PC-9 (cell line): ENCODE results near the gene GABRG3. TPM values are rescaled to one million over a fixed set of nuclear protein-coding genes. Genes with fewer than 3 reads are reported as not detected.

ENCODE experiments used
- BruUV-seq: library from RNA; stranded (reverse); fragments of 400-500 nt; replicated peaks from 2 replicates; lab custom pipeline; 2021; lab: Mats Ljungman, UMichigan
- CTCF ChIA-PET: fragments of 300-600 bp; sonication (Branson Sonifier 250); formaldehyde crosslinking; loops from one replicate; lab custom pipeline; 2022; ENCODE audit warnings: antibody characterized with exemption; lab: Charles Lee
- POLR2A ChIA-PET: fragments of 300-600 bp; sonication (Branson Sonifier 250); formaldehyde crosslinking; loops from one replicate; lab custom pipeline; 2022; ENCODE audit warnings: antibody characterized with exemption; ENCODE audit not compliant: unreplicated experiment; lab: Charles Lee
- DNase-seq, 2 experiments: peaks; one replicate each; pipeline versions ENCODE4 v3.0.0 to v3.0.0-alpha.2; 2015 to 2022; ENCODE audit warnings: mixed read lengths in 1 of 2
- H2AFZ ChIP-seq: fragments of 200-600 bp; sonication (generic); 2 replicates; pipeline ENCODE4 v1.8.1; 2017; ENCODE audit warnings: antibody characterized with exemption
- H3F3A ChIP-seq: fragments of 200-600 bp; sonication (generic); 2 replicates; pipeline ENCODE4 v1.8.1; 2017; ENCODE audit warnings: antibody characterized with exemption, mild to moderate bottlenecking, low read depth; ENCODE audit not compliant: insufficient read depth
- H3K27ac ChIP-seq: fragments of 200-600 bp; sonication (generic); 2 replicates; pipeline ENCODE4 v1.6.1; 2016; ENCODE audit warnings: mixed run types
- H3K27me3 ChIP-seq: fragments of 200-600 bp; sonication (generic); 2 replicates; pipeline ENCODE4 v1.6.1; 2016; ENCODE audit warnings: low read depth, mixed run types; ENCODE audit not compliant: insufficient read depth
- H3K36me3 ChIP-seq: fragments of 200-600 bp; sonication (generic); 2 replicates; pipeline ENCODE4 v1.6.1; 2016; ENCODE audit warnings: low read depth, mixed run types
- H3K4me1 ChIP-seq: fragments of 200-600 bp; sonication (generic); replicated peaks from 2 replicates; pipeline ENCODE4 v1.6.1; 2016; ENCODE audit warnings: mixed run types; ENCODE audit not compliant: insufficient read depth
- H3K4me2 ChIP-seq: fragments of 200-600 bp; sonication (generic); 2 replicates; pipeline ENCODE4 v1.6.1; 2017; ENCODE audit warnings: mixed run types
- H3K4me3 ChIP-seq: fragments of 200-600 bp; sonication (generic); 2 replicates; pipeline ENCODE4 v1.6.1; 2016; ENCODE audit warnings: mixed run types
- H3K79me2 ChIP-seq: fragments of 200-600 bp; sonication (generic); 2 replicates; pipeline ENCODE4 v1.6.1; 2017; ENCODE audit warnings: low read depth, mixed run types
- H3K9me2 ChIP-seq: fragments of 200-600 bp; sonication (generic); 2 replicates; pipeline ENCODE4 v1.8.1; 2017; ENCODE audit warnings: mild to moderate bottlenecking; ENCODE audit not compliant: insufficient read depth
- H3K9me3 ChIP-seq: fragments of 200-600 bp; sonication (generic); 2 replicates; pipeline ENCODE4 v1.8.1; 2016; ENCODE audit warnings: low read depth; ENCODE audit not compliant: insufficient read depth
- H4K20me1 ChIP-seq: fragments of 200-600 bp; sonication (generic); 2 replicates; pipeline ENCODE4 v1.8.1; 2017; ENCODE audit not compliant: insufficient read depth
- EZH2 ChIP-seq: fragments of 200-600 bp; sonication (generic); IDR thresholded peaks from 2 replicates; pipeline ENCODE4 v1.8.0; 2017; ENCODE audit warnings: antibody characterized with exemption, low read depth
- intact Hi-C: fragments of 100-400 bp; cut with micrococcal nuclease; formaldehyde crosslinking; loops from one replicate; pipeline ENCODE4 v1.10.0; 2022; ENCODE audit not compliant: unreplicated experiment
- total RNA-seq: library from RNA; stranded (reverse); gene quantifications from 2 replicates; pipeline ENCODE4 v1.2.3, GENCODE V29; 2021
- TF ChIP-seq, protein P1 (sequence below): fragments of 200-600 bp; sonication (generic); conservative IDR thresholded peaks from 2 replicates; pipeline ENCODE4 v1.6.1; 2017; ENCODE audit warnings: mixed run types, antibody characterized with exemption, mild to moderate bottlenecking, moderate library complexity

GABRG3 gene
- total RNA-seq, 1 experiment from 2014 or later = not detected

DNA sequence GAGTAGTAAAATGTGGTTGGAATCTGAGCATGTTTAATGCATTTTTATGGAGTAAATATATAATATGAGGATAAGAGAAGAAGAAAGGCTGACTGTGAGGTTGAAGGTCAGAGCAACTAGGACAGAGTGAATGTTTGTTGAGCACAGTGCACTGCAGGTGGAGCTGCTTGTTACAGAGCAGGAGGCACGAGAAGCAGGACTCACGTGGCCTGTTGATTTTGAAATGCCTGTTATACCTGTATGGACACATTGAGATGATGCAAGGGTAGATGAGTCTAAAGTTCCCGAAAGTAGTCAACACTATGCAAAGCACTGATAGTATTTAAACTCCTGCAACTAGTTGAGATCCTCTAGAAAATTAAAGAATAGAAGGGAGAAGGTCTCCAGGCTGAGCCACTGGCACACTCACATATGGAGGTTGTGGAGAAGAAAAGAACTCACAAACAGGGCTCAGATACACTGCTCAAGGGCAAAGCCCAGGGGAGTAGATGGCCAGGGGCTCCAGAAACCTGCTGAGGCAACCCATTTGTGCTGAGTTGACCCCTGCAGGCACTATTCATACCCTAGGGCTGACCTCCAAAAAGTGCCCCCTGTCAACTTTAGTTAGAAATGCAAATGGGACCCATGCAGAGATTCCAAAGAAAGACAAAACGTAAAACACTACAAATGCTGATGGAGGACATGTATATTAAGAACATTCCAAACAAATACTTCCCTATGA is 541.5 kb downstream of the GABRG3 start:
- no peak overlapping the region for H3K4me2 ChIP-seq
- H3K9me3 ChIP-seq = no peaks in the 10 kb centered on the region
- no peak for DNase-seq
- H3K79me2 ChIP-seq = no peaks in the 10 kb centered on the region
- no peak overlapping the region for H3K27ac ChIP-seq
- H3F3A ChIP-seq = no peaks in the 10 kb centered on the region
- H3K36me3 ChIP-seq = no peaks in the 10 kb centered on the region
- intact Hi-C loops = no loop called here
- no peak for TF ChIP-seq EZH2
- TF ChIP-seq, protein P1, sequence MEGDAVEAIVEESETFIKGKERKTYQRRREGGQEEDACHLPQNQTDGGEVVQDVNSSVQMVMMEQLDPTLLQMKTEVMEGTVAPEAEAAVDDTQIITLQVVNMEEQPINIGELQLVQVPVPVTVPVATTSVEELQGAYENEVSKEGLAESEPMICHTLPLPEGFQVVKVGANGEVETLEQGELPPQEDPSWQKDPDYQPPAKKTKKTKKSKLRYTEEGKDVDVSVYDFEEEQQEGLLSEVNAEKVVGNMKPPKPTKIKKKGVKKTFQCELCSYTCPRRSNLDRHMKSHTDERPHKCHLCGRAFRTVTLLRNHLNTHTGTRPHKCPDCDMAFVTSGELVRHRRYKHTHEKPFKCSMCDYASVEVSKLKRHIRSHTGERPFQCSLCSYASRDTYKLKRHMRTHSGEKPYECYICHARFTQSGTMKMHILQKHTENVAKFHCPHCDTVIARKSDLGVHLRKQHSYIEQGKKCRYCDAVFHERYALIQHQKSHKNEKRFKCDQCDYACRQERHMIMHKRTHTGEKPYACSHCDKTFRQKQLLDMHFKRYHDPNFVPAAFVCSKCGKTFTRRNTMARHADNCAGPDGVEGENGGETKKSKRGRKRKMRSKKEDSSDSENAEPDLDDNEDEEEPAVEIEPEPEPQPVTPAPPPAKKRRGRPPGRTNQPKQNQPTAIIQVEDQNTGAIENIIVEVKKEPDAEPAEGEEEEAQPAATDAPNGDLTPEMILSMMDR = no peak
- H2AFZ ChIP-seq = no peak overlapping the region
- H3K9me2 ChIP-seq = no peaks in the 10 kb centered on the region
- no peak overlapping the region for H3K4me3 ChIP-seq
- no peaks in the 10 kb centered on the region for H4K20me1 ChIP-seq
- ChIA-PET POLR2A (interaction anchor here (0.6 kb wide), 1 partner anchor 1382 kb away, joined by 4 read pairs; no protein-coding TSS in a partner anchor), CTCF (no interaction called here)
- BruUV-seq = no TSS peak
- H3K4me1 ChIP-seq = no peaks in the 10 kb centered on the region
- no peaks in the 10 kb centered on the region for H3K27me3 ChIP-seq

DNA sequence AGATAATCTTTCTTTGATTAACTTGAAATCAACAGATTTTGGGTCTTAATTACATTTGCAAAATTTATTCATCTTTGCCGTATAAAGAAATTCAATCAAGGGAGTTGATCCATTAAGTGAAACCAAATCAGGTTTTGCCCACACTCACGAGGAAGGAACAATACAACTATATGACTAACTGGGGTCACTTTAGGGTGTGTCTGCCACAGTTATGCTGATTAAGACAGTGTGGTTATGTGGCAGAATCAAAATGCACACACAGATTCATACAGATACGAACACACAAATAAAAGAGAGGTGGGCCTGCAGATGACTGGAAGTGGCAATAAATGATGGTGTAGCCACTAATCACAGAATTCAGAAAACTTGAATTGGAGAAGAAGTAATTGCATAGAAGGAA is 543.5 kb downstream of the GABRG3 start:
- no peaks in the 10 kb centered on the region for H3K4me1 ChIP-seq
- no peaks in the 10 kb centered on the region for H4K20me1 ChIP-seq
- no peak overlapping the region for H3K4me3 ChIP-seq
- no peak overlapping the region for H3K27ac ChIP-seq
- H3K79me2 ChIP-seq = no peaks in the 10 kb centered on the region
- TF ChIP-seq EZH2 = no peak
- TF ChIP-seq, protein P1 = no peak
- H3K9me2 ChIP-seq = no peaks in the 10 kb centered on the region
- ChIA-PET CTCF (no interaction called here), POLR2A (no interaction called here)
- no peak overlapping the region for H3K4me2 ChIP-seq
- no peaks in the 10 kb centered on the region for H3K36me3 ChIP-seq
- no peak for DNase-seq
- intact Hi-C loops = no loop called here
- H2AFZ ChIP-seq = no peak overlapping the region
- no TSS peak for BruUV-seq
- no peaks in the 10 kb centered on the region for H3F3A ChIP-seq
- H3K27me3 ChIP-seq = no peaks in the 10 kb centered on the region
- no peaks in the 10 kb centered on the region for H3K9me3 ChIP-seq

DNA sequence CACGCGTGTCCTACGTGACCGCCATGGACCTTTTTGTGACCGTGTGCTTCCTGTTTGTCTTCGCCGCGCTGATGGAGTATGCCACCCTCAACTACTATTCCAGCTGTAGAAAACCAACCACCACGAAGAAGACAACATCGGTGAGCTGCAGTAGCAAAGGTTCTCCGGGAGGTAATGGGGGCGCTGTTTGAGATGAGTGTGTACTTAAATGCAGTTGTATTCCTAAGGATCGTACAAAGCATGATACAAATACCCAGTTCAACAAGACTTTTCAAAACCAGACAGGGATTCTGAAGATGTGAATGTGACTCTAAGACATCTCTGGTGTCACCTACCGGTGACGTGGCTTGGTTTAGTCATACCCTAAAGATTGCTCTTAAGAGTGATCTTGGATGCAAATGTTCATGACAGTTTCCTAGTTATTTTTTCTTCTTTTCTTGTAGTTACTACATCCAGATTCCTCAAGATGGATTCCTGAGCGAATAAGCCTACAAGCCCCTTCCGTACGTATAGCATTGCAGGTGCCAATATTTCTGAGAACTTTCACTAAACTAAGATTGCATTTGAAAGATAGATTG is 556.6 kb downstream of the GABRG3 start:
- BruUV-seq = no TSS peak
- no peaks in the 10 kb centered on the region for H3K9me3 ChIP-seq
- CTCF ChIA-PET = no interaction called here

More for the DNA sequence above, 556.6 kb downstream of the GABRG3 start:
- Histone ChIP-seq H3K79me2 (no peaks in the 10 kb centered on the region), H3K9me2 (no peaks in the 10 kb centered on the region), H3K27ac (no peak overlapping the region), H3K27me3 (no peaks in the 10 kb centered on the region), H3F3A (no peaks in the 10 kb centered on the region), H3K36me3 (no peaks in the 10 kb centered on the region), H3K4me2 (no peak overlapping the region), H3K4me3 (no peak overlapping the region), H3K4me1 (no peaks in the 10 kb centered on the region), H2AFZ (no peak overlapping the region), H4K20me1 (no peaks in the 10 kb centered on the region)
- intact Hi-C loops = no loop called here
- TF ChIP-seq, protein P1 = peak; percentile 46
- no peak for TF ChIP-seq EZH2
- POLR2A ChIA-PET = no interaction called here
- DNase-seq = no peak
